GM18502 (cell line): ENCODE results near the gene B3GLCT.
A peak's percentile ranks its signal among the peaks of the same experiment; 100 is the strongest.
"Not testable (repeated sequence)": the region's sequence is repeated elsewhere in the genome, so short reads cannot be mapped to it uniquely, and the experiment has no call there.

ENCODE experiments used
- ATAC-seq: cut with Tn5 transposase; IDR thresholded peaks from one replicate; pipeline ENCODE4 v1.9.1; 2021; ENCODE audit warnings: mild to moderate bottlenecking; ENCODE audit not compliant: unreplicated experiment, poor library complexity

The B3GLCT gene

GRCh38 chr13:31182987-31183386 lies 16.8 kb upstream of the B3GLCT start:
- no peak for ATAC-seq

GRCh38 chr13:31184451-31184850 lies 15.3 kb upstream of the B3GLCT start:
- ATAC-seq = no peak

- no peak for ATAC-seq
These were observed 14.7 kb upstream of the B3GLCT start for GRCh38 chr13:31184981-31185645.

- no peak for ATAC-seq
These were observed 8.0 kb upstream of the B3GLCT start for GRCh38 chr13:31191748-31192147.

- ATAC-seq = no peak
These were observed 7.5 kb upstream of the B3GLCT start for GRCh38 chr13:31192306-31192705.

DNA sequence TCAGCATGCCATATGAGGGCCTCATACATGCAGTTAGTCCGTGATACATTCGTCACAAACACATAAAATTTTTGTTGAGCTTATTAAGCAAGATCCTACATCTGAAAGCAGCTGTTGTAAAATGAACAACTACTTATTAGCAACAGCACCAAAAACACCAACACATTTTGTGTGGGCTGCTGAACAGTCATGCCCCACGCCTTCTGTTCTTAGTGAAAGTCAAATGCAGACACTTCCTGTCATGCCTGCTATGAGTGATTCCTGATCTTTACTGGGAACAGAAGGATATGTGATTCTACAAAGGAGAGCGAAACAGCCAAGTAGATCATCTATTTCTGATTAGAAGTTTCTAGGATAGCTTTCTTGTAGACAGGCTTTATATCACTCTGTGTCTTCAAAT lies 4.2 kb upstream of the B3GLCT start:
- ATAC-seq = no peak

DNA sequence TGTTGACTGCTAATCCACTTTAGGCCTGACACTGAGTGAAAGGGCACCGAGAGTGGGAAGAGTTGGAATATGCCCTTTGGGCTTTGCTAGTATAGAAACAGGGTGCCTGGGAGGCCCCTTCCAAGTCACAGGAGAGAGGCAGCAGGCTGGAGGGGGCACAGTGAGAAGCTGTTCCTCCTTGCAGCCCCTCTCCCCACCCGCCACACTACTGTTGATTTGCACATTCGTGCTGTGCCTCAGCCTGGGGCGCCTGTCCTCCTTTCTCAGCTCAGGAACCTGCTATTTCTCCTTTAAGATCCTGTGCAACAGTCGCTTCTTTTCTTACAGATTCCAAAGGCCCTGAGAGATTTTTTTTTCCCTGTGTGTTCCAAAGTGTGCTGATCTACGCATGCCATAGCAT lies 2.8 kb upstream of the B3GLCT start:
- no peak for ATAC-seq

GRCh38 chr13:31198519-31198918 lies 1.3 kb upstream of the B3GLCT start:
- ATAC-seq = no peak

DNA sequence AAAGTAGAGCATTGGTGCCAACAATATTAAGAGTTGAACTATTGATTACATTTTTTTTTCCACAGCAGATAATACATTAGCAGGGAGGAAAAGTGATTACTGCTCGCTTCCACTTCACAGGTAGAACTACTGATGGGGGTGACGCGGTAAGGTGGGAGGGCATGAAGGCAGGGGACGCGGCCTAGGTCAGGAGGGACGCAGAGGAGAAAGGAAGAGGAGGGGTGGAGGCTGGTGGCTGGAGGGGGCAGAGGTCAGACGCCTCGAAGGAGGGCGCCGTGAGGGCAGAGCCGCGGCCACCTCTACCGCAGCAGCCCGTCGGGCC lies 287 bp upstream of the B3GLCT start:
- ATAC-seq = no peak

DNA sequence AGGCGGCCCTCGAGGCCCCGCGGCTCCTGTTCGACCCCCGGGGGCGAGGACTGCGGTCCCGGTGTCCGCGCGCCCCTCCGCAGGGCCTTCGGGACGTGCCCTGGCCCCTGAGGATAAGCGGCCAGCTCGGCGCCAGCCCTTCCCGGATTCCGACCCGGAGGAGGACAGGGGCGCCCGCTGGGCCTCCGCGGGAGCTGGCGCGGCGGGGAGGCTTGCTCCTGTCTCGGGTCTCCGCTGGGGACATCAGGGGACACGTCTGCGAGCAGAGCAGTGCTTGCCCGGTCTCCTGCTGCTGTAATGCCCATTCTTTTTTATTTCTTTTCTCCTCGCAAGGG lies 829 bp downstream of the B3GLCT start:
- peak; percentile 18 for ATAC-seq

GRCh38 chr13:31201341-31202031 lies 1.7 kb downstream of the B3GLCT start:
- ATAC-seq = no peak

GRCh38 chr13:31204592-31204991 lies 4.8 kb downstream of the B3GLCT start:
- no peak for ATAC-seq

DNA sequence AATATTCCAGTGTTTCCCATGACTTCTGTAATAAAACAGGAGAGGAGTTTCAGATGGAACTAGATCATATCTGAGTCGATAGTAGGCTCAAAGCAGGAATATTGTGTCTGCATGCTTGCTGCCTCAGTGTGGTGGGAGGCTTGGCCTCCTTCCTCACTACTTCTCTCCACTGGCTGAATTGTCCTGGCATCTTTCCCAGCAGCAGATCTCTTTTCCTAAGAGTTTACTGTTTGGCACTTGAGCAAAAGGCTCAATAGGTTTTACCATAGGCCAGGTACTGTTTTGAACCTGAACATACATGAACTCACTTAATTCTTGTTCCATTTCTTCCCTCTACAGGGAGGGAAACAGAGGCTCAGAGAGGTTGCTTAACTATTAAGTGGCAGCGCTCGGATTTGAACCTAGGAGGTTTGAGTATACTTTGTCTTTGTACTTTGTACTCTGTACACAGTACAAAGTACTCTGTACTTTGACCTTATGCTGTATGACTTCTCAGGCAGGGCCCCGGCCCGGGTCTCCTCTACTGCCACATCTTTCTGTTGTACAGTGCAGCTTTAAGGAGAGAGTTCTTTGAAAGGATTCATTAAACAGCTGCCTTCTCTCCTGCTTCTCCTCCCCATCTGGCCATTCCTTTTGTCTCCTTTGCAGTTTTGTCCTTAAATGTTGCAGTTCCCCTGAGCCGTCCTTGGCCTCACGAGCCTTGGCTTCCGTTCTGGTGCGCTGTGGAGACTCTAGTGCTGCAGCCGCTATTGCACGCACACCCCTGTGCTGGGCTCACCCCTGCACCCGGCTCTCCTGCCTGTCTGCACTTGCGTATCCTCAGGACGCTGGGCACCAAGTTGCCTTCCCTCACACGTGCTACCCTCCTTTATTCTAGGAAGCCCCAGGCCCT lies 8.1 kb downstream of the B3GLCT start:
- ATAC-seq = no peak

- ATAC-seq = no peak
These were observed 8.9 kb downstream of the B3GLCT start for GRCh38 chr13:31208559-31209122.

- no peak for ATAC-seq
These were observed 9.5 kb downstream of the B3GLCT start for GRCh38 chr13:31209172-31209840.

DNA sequence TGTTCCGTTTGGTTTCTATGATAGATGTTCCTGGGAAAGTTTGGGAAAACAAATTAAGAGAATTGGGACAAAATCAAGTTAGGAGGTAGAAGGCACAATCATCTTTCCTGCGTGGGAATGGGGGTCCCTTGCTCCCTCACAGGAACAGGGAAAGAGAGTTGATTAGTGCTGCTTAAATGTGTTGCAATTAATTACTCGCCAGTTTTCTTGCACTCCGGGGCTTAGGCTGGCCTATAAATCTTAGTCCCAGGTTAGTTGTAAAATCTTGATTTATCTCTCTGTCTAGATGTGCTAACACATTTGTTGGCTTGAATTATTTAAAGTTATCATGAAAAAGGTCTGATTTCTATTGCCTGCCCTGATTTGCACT lies 10.1 kb downstream of the B3GLCT start:
- ATAC-seq = no peak

DNA sequence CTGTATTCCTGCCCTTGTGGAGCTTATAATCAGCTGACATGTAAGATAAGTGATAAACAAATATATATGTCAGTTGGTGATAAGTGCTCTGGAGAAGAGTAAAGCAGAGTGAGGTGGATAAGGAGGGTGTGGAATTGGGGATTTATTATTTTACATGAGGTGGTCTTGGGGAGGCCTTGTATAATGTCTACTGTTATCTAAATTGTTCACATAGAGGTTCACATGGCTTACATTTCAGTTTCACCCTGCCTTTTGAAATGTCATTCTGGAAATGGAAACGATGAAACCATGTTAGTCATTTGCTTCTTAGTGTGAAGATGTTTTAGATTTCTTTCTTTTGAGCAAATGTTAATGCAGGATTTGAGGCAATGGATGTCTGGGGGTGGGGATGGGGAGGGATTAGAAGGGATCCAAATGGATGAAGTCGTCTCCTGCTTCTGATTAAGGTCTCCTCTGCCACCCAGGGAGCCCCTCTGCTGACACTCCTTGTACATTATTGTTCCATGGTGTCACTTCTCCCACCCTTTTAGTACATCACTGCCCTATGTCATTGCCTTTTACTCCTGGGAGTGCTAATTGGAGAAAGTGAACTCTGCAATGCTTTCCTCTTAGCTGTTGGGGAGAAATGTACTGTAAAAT lies 14.0 kb downstream of the B3GLCT start:
- ATAC-seq = no peak

DNA sequence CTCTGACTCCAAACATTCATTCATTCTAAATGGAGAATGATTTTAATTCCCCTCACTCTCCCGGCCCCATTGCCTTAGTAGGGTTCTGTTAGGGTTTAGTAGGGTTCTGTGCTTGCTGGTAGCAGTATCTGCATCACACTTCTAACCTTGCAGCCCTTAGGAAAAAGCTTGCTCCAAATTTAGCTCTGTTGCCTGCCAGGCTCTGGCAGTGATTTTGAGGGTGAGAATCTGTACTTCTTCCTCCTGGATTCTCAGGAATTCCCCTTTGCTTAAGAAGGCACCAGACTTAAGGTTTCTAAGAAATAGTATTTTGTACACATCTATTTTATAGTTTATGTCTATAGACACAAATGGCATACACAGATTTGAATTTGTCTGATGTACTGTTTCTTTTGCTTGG lies 14.7 kb downstream of the B3GLCT start:
- ATAC-seq = no peak

GRCh38 chr13:31216916-31217315 lies 17.1 kb downstream of the B3GLCT start:
- not testable (repeated sequence) for ATAC-seq

GRCh38 chr13:31219909-31220598 lies 20.3 kb downstream of the B3GLCT start:
- ATAC-seq = no peak
